ENCODE measurements around the gene CACNB4.

DNA sequence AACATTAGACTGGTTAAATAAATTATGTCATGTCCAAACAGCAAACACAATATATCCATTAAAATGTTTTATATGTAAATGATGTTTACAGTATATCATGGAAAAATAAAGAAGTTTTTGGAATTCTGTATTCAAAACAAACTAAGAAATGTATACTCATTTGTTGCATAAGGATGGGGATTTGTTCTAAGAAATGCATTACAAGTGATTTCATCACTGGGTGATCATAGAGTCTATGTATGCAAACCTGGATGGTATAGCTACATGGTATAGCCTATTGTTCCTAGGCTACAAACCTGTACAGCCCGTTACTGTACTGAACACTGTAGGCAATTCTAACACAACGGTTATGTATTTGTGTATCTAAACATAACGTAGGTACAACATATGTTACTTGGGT is 305.7 kb downstream of the CACNB4 start:
- TF ChIP-seq EZH2phosphoT487 (IDR thresholded peaks at IDR 0.05; ENCODE audit: borderline replicate concordance): no peak
- TF ChIP-seq CTCF (conservative IDR thresholded peaks at IDR 0.05; ENCODE audit: low read length): no peak

Measured in Loucy (cell line).